Karpas-422 (cell line): ENCODE data around the gene AFF3. TPM values are rescaled to one million over a fixed set of nuclear protein-coding genes. Genes with fewer than 3 reads are reported as not detected.

ENCODE experiments used
- DNase-seq: peaks from one replicate; pipeline ENCODE4 v3.0.0-alpha.2; 2015
- H2AFZ ChIP-seq: fragments of 200-600 bp; sonication (generic); 2 replicates; pipeline ENCODE4 v1.6.1; 2014; ENCODE audit warnings: antibody characterized with exemption, low read length, mixed read lengths
- H3K27ac ChIP-seq: fragments of 200-600 bp; sonication (generic); 2 replicates; pipeline ENCODE4 v1.5.1; 2014; ENCODE audit warnings: mild to moderate bottlenecking, low read length, moderate library complexity
- H3K27me3 ChIP-seq: fragments of 200-600 bp; sonication (generic); 2 replicates; pipeline ENCODE4 v1.6.1; 2014; ENCODE audit warnings: low read length, mixed read lengths
- H3K36me3 ChIP-seq: fragments of 200-600 bp; sonication (generic); 2 replicates; pipeline ENCODE4 v1.6.1; 2014; ENCODE audit warnings: low read length, mixed read lengths; ENCODE audit not compliant: insufficient read depth
- H3K4me1 ChIP-seq: fragments of 200-600 bp; sonication (generic); 2 replicates; pipeline ENCODE4 v1.6.1; 2014; ENCODE audit warnings: mild to moderate bottlenecking, low read length, mixed read lengths
- H3K4me2 ChIP-seq: fragments of 200-600 bp; sonication (generic); 2 replicates; pipeline ENCODE4 v1.6.1; 2014; ENCODE audit warnings: low read length, low read depth, mild to moderate bottlenecking; ENCODE audit not compliant: poor library complexity, severe bottlenecking
- H3K4me3 ChIP-seq: fragments of 200-600 bp; sonication (generic); 2 replicates; pipeline ENCODE4 v1.5.1; 2014; ENCODE audit warnings: mild to moderate bottlenecking, antibody characterized with exemption, low read length, mixed read lengths
- H3K79me2 ChIP-seq: fragments of 200-600 bp; sonication (generic); 2 replicates; pipeline ENCODE4 v1.6.1; 2014; ENCODE audit warnings: mild to moderate bottlenecking, low read length, mixed read lengths
- H3K9ac ChIP-seq: fragments of 200-600 bp; sonication (generic); 2 replicates; pipeline ENCODE4 v1.6.0; 2014; ENCODE audit warnings: low read length
- H3K9me2 ChIP-seq: fragments of 200-600 bp; sonication (generic), shearing (Covaris generic); replicated peaks from 2 replicates; pipeline ENCODE4 v1.6.0; 2014; ENCODE audit warnings: mild to moderate bottlenecking, low read length, moderate library complexity; ENCODE audit not compliant: insufficient read depth
- H3K9me3 ChIP-seq: fragments of 300-700, 200-600 bp; sonication (generic); 2 replicates; pipeline ENCODE4 v1.6.1; 2014; ENCODE audit warnings: low read length, mixed read lengths
- H4K20me1 ChIP-seq: fragments of 200-600 bp; sonication (generic); 2 replicates; pipeline ENCODE4 v1.6.1; 2014; ENCODE audit warnings: mild to moderate bottlenecking, antibody characterized with exemption, low read length, low read depth; ENCODE audit not compliant: insufficient read depth
- total RNA-seq: library from RNA; depleted of rRNA; stranded (reverse); fragments of >200 nt; shearing (Covaris generic); gene quantifications from 2 replicates; pipeline ENCODE4 v1.2.3, GENCODE V29; 2014; ENCODE audit warnings: low replicate concordance

The AFF3 gene
- total RNA-seq, 1 experiment from 2014 or later = 99.7 TPM

DNA sequence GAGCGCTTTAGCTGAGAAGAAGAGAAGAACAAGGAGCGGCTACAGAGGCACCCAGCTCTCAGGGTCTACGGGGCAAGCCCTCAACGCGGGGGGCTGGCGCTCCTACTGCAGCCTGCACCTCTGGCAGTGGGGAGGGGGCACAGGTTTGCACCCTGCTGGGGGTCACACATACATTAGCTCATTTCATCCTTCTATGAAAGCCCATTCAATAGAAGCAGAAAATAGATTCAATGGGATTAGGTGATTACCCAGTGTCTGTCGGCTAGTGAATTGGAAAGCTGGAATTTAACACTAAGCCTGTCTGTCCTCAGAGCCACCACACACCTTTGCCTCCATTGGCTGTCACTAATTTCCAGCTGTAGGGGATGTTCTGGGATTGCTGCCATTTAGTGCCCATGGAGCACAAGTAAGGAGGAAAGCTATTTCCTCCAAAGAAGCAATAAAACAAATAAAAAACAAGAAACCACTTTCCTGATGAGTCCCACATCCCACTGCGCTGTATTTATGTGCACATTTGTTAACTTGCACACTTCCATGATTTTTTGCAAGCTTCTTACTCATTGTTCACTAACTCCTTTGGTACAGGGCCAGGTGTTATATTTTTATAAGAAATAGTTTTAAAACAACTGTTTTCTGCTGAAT, 333.0 kb downstream of the AFF3 start:
- H3K9me3 ChIP-seq = no peaks in the 10 kb centered on the region
- peaks cover 12% of the 10 kb centered on the region for H3K4me1 ChIP-seq
- H3K27me3 ChIP-seq = no peaks in the 10 kb centered on the region
- no peak for DNase-seq
- no peak overlapping the region for H3K4me3 ChIP-seq
- peaks cover 8% of the 10 kb centered on the region; the same call in 1 of the 2 replicates for H4K20me1 ChIP-seq
- H3K27ac ChIP-seq = no peak overlapping the region
- H3K36me3 ChIP-seq = no peaks in the 10 kb centered on the region; the same call in 1 of the 2 replicates
- no peak overlapping the region for H3K4me2 ChIP-seq
- no peaks in the 10 kb centered on the region for H3K9me2 ChIP-seq
- H3K79me2 ChIP-seq = no peaks in the 10 kb centered on the region
- H2AFZ ChIP-seq = no peak overlapping the region
- H3K9ac ChIP-seq = no peak overlapping the region

DNA sequence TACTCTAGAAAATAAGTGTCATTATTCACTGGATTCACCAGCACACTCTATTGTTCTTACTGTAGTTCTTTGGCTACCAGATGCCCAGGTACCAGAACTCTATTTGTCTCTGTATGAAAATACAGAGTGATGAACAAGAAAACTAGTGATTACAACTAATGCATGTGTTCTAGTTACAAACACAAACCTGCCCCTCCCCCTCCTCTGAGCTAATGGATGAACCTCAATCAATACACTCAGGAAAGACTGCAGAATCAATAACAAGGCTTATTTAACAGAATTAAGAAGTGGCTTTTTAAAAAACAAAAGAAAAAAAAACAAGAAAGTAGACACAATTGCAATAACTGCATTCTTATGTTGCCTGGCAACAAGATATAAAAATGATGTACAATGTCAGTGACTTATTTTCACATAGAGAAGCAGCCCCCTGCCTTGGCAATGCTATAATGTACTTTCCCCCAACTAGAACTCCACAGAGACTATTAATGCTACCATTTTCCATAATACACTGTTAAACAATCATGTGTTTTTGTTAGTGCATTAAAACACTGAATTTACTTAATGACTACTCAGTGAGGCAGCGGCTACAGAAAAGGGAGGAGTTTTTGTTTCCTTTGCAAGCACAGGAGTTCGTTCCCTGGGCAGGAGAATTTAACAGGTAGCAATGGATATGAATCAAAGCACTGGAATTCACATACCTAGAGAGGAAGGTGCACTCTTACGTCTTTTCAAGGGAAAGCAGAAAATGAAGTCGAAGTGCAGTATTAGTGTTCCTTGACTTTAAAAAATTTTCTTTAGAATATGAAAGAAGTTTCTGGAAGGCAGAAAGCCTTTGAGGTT, 333.8 kb downstream of the AFF3 start:
- Histone ChIP-seq H3K36me3 (peaks cover 4% of the 10 kb centered on the region; the same call in 1 of the 2 replicates), H3K4me1 (peaks cover 20% of the 10 kb centered on the region), H2AFZ (no peak overlapping the region), H3K79me2 (no peaks in the 10 kb centered on the region), H3K9me2 (no peaks in the 10 kb centered on the region), H3K27ac (no peak overlapping the region), H3K9me3 (no peaks in the 10 kb centered on the region), H3K27me3 (no peaks in the 10 kb centered on the region), H3K9ac (no peak overlapping the region), H3K4me3 (no peak overlapping the region), H4K20me1 (peaks cover 8% of the 10 kb centered on the region; the same call in 1 of the 2 replicates), H3K4me2 (no peak overlapping the region)
- no peak for DNase-seq

- Histone ChIP-seq H3K79me2 (no peaks in the 10 kb centered on the region), H3K9me3 (no peaks in the 10 kb centered on the region), H2AFZ (no peak overlapping the region), H3K27me3 (no peaks in the 10 kb centered on the region), H3K4me1 (peaks cover 32% of the 10 kb centered on the region), H3K36me3 (peaks cover 4% of the 10 kb centered on the region; the same call in 1 of the 2 replicates), H3K4me2 (no peak overlapping the region), H3K9me2 (no peaks in the 10 kb centered on the region), H3K4me3 (no peak overlapping the region), H3K9ac (no peak overlapping the region), H3K27ac (no peak overlapping the region), H4K20me1 (peaks cover 8% of the 10 kb centered on the region; the same call in 1 of the 2 replicates)
- no peak for DNase-seq
These were observed 335.6 kb downstream of the AFF3 start for GRCh38 chr2:99806758-99807157.

- Histone ChIP-seq H3K9me2 (no peaks in the 10 kb centered on the region), H3K9ac (no peak overlapping the region), H4K20me1 (peaks cover 8% of the 10 kb centered on the region; the same call in 1 of the 2 replicates), H3K4me1 (peaks cover 32% of the 10 kb centered on the region), H3K79me2 (no peaks in the 10 kb centered on the region), H3K27ac (no peak overlapping the region), H3K4me3 (no peak overlapping the region), H3K27me3 (no peaks in the 10 kb centered on the region), H2AFZ (no peak overlapping the region), H3K36me3 (peaks cover 4% of the 10 kb centered on the region; the same call in 1 of the 2 replicates), H3K9me3 (no peaks in the 10 kb centered on the region), H3K4me2 (no peak overlapping the region)
- no peak for DNase-seq
These were observed 336.4 kb downstream of the AFF3 start for GRCh38 chr2:99805930-99806476.

DNA sequence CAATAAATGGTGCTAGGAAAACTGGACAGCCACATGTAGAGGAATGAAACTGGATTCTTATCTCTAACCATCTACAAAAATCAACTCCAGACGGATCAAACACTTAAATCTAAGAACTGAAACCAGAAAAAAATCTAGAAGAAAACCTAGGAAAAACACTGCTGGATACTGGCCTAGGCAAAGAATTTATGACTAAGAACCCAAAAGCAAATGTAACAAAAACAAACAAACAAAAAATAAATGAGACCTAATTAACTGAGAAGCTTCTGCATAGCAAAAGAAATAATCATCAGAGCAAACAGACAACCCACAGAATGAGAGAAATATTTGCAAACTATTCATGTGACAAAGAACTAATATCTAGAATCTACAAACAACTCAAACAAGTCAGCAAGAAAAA, 338.5 kb downstream of the AFF3 start:
- no peaks in the 10 kb centered on the region for H3K79me2 ChIP-seq

DNA sequence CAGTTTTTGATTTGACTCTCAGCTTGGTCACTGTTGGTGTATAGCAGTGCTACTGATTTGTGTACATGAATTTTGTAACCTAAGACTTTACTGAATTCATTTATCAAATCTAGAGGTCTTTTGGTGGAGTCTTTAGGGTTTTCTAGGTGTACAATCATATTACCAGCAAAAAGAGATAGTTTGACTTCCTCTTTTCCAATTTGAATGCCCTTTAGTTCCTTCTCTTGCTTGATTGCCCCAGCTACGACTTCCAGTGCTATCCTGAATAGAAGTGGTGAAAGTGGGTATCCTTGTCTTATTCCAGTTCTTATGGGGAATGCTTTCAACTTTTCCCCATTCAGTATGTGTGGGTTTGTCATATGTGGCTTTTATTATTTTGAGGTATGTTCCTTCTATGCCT, 339.7 kb downstream of the AFF3 start:
- Histone ChIP-seq H4K20me1 (no peaks in the 10 kb centered on the region), H3K4me1 (peaks cover 32% of the 10 kb centered on the region), H3K9me3 (no peaks in the 10 kb centered on the region), H3K27me3 (no peaks in the 10 kb centered on the region), H3K79me2 (no peaks in the 10 kb centered on the region), H2AFZ (no peak overlapping the region), H3K4me3 (no peak overlapping the region), H3K4me2 (no peak overlapping the region), H3K9me2 (no peaks in the 10 kb centered on the region), H3K9ac (no peak overlapping the region), H3K36me3 (peaks cover 4% of the 10 kb centered on the region; the same call in 1 of the 2 replicates), H3K27ac (no peak overlapping the region)
- DNase-seq = no peak

More for the DNA sequence above, 338.5 kb downstream of the AFF3 start:
- Histone ChIP-seq H2AFZ (no peak overlapping the region), H3K9me3 (no peaks in the 10 kb centered on the region), H3K4me3 (no peak overlapping the region), H3K4me1 (peaks cover 32% of the 10 kb centered on the region), H3K9ac (no peak overlapping the region), H3K9me2 (no peaks in the 10 kb centered on the region), H3K36me3 (peaks cover 4% of the 10 kb centered on the region; the same call in 1 of the 2 replicates), H4K20me1 (no peaks in the 10 kb centered on the region), H3K4me2 (no peak overlapping the region), H3K27ac (no peak overlapping the region), H3K27me3 (no peaks in the 10 kb centered on the region)
- no peak for DNase-seq

- no peaks in the 10 kb centered on the region for H3K27me3 ChIP-seq
- DNase-seq = no peak
- no peak overlapping the region for H2AFZ ChIP-seq
- peaks cover 4% of the 10 kb centered on the region; the same call in 1 of the 2 replicates for H3K36me3 ChIP-seq
- no peaks in the 10 kb centered on the region for H4K20me1 ChIP-seq
- H3K9me3 ChIP-seq = no peaks in the 10 kb centered on the region
- H3K4me3 ChIP-seq = no peak overlapping the region
- no peak overlapping the region for H3K4me2 ChIP-seq
- 0 out of 2 replicates have a peak, but pooled peaks cover under 1% of the 10 kb centered on the region for H3K79me2 ChIP-seq
- H3K9ac ChIP-seq = no peak overlapping the region
- H3K9me2 ChIP-seq = no peaks in the 10 kb centered on the region
- H3K4me1 ChIP-seq = peaks cover 32% of the 10 kb centered on the region
- H3K27ac ChIP-seq = no peak overlapping the region
These were observed 341.0 kb downstream of the AFF3 start for GRCh38 chr2:99801327-99801901.

DNA sequence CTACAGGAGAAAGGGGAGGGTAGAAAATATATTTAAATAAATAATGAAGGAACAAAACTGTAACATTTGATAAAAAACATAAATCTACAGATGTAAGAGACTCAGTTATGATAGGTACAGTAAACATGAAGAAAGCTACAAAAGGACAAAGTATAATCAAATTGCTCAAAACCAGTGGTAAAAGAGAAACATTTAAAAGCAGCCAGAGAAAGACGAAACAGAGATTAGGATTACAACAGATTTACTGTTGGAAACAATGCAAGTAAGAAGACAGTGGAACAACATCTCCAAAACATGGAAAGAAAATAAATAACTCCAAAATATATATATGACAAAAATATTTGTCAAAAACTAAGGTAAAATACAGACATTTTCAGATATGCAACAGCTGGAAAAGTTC, 344.9 kb downstream of the AFF3 start:
- no peak overlapping the region for H3K9ac ChIP-seq
- H3K36me3 ChIP-seq = no peaks in the 10 kb centered on the region
- H3K27me3 ChIP-seq = no peaks in the 10 kb centered on the region
- no peak overlapping the region for H3K4me3 ChIP-seq
- no peak for DNase-seq
- peaks cover 12% of the 10 kb centered on the region for H3K4me1 ChIP-seq
- H3K9me3 ChIP-seq = no peaks in the 10 kb centered on the region
- H3K4me2 ChIP-seq = no peak overlapping the region
- H3K27ac ChIP-seq = no peak overlapping the region
- no peaks in the 10 kb centered on the region for H4K20me1 ChIP-seq
- H2AFZ ChIP-seq = no peak overlapping the region
- H3K9me2 ChIP-seq = no peaks in the 10 kb centered on the region
- 0 out of 2 replicates have a peak, but pooled peaks cover 3% of the 10 kb centered on the region for H3K79me2 ChIP-seq
